Nephron (organoid): ENCODE measurements around the gene BRWD1.

ENCODE experiments used
- H3K27ac Mint-ChIP-seq, 3 experiments: 2 replicates each; pipeline ENCODE4 v1.8.0; 2020; ENCODE audit warnings: mixed read lengths in 3 of 3, mild to moderate bottlenecking in 2 of 3, moderate library complexity in 1 of 3
- H3K27me3 Mint-ChIP-seq: 2 replicates; pipeline ENCODE4 v1.8.0; 2021; ENCODE audit warnings: low read depth, mild to moderate bottlenecking, moderate library complexity, mixed read lengths
- H3K36me3 Mint-ChIP-seq: 2 replicates; pipeline ENCODE4 v1.8.0; 2020; ENCODE audit warnings: low read depth, mixed read lengths
- H3K4me1 Mint-ChIP-seq: 2 replicates; pipeline ENCODE4 v1.8.0; 2020; ENCODE audit warnings: mixed read lengths
- H3K4me3 Mint-ChIP-seq, 3 experiments: 2 replicates each; pipeline ENCODE4 v1.8.0; 2020; ENCODE audit warnings: mild to moderate bottlenecking in 3 of 3, mixed read lengths in 3 of 3, moderate library complexity in 2 of 3
- H3K9me3 Mint-ChIP-seq: 2 replicates; pipeline ENCODE4 v1.8.0; 2020; ENCODE audit warnings: mixed read lengths
- CTCF ChIP-seq, 3 experiments: fragments of 200-600 bp; sonication (generic); IDR thresholded peaks; one replicate each; pipeline ENCODE4 v1.5.0; 2021; ENCODE audit warnings: antibody characterized with exemption in 3 of 3; ENCODE audit not compliant: unreplicated experiment in 3 of 3

BRWD1 gene

GRCh38 chr21:39325458-39325857 is 12.0 kb upstream of the BRWD1 start:
- H3K27ac Mint-ChIP-seq: no peak overlapping the region
- TF ChIP-seq CTCF (IDR thresholded peaks at IDR 0.05; ENCODE audit: unreplicated experiment in 3 of 3): no peak
- H3K4me1 Mint-ChIP-seq: peaks cover 6% of the 10 kb centered on the region
- no peaks in the 10 kb centered on the region for H3K36me3 Mint-ChIP-seq
- no peak overlapping the region for H3K4me3 Mint-ChIP-seq
- no peaks in the 10 kb centered on the region for H3K9me3 Mint-ChIP-seq
- no peaks in the 10 kb centered on the region for H3K27me3 Mint-ChIP-seq

- Mint-ChIP-seq H3K9me3 (no peaks in the 10 kb centered on the region), H3K27ac (peak overlapping the region in 1 of 3 experiments; percentile 9), H3K27me3 (no peaks in the 10 kb centered on the region)
Observed at GRCh38 chr21:39321424-39321823, 8.0 kb upstream of the BRWD1 start.

GRCh38 chr21:39319814-39320332 is 6.4 kb upstream of the BRWD1 start:
- Mint-ChIP-seq H3K27me3 (no peaks in the 10 kb centered on the region), H3K27ac (peak overlapping the region in 1 of 3 experiments; percentile 59), H3K9me3 (no peaks in the 10 kb centered on the region), H3K4me1 (peaks cover 30% of the 10 kb centered on the region), H3K36me3 (no peaks in the 10 kb centered on the region), H3K4me3 (peak overlapping the region in 1 of 3 experiments; percentile 56)
- TF ChIP-seq CTCF (IDR thresholded peaks at IDR 0.05; ENCODE audit: unreplicated experiment in 3 of 3): no peak

More at GRCh38 chr21:39321424-39321823, 8.0 kb upstream of the BRWD1 start:
- no peak overlapping the region for H3K4me3 Mint-ChIP-seq
- H3K36me3 Mint-ChIP-seq: no peaks in the 10 kb centered on the region
- no peak for TF ChIP-seq CTCF (IDR thresholded peaks at IDR 0.05; ENCODE audit: unreplicated experiment in 3 of 3)
- peaks cover 21% of the 10 kb centered on the region for H3K4me1 Mint-ChIP-seq

GRCh38 chr21:39319251-39319756 is 5.9 kb upstream of the BRWD1 start:
- peak overlapping the region in 2 of 3 experiments; percentile 25 to 60 for H3K27ac Mint-ChIP-seq
- no peaks in the 10 kb centered on the region for H3K36me3 Mint-ChIP-seq
- no peak for TF ChIP-seq CTCF (IDR thresholded peaks at IDR 0.05; ENCODE audit: unreplicated experiment in 3 of 3)
- peak overlapping the region in 1 of 3 experiments; percentile 18 for H3K4me3 Mint-ChIP-seq
- H3K27me3 Mint-ChIP-seq: no peaks in the 10 kb centered on the region
- no peaks in the 10 kb centered on the region for H3K9me3 Mint-ChIP-seq
- H3K4me1 Mint-ChIP-seq: peaks cover 34% of the 10 kb centered on the region

GRCh38 chr21:39318091-39318959 is 4.9 kb upstream of the BRWD1 start:
- no peak overlapping the region for H3K4me3 Mint-ChIP-seq
- H3K36me3 Mint-ChIP-seq: no peaks in the 10 kb centered on the region
- no peaks in the 10 kb centered on the region for H3K27me3 Mint-ChIP-seq
- no peaks in the 10 kb centered on the region for H3K9me3 Mint-ChIP-seq
- H3K27ac Mint-ChIP-seq: no peak overlapping the region
- TF ChIP-seq CTCF (IDR thresholded peaks at IDR 0.05; ENCODE audit: unreplicated experiment in 3 of 3): no peak
- peaks cover 37% of the 10 kb centered on the region for H3K4me1 Mint-ChIP-seq
